ENCODE measurements around the gene UTP14A. TPM values are rescaled to one million over a fixed set of nuclear protein-coding genes. Genes with fewer than 3 reads are reported as not detected.

Gene UTP14A
- total RNA-seq, 1 experiment from 2014 or later = 55.4 TPM

- no peaks in the 10 kb centered on the region for H4K20me1 ChIP-seq (ENCODE audit: insufficient read depth)
- no peaks in the 10 kb centered on the region for H3K4me1 ChIP-seq (replicated peaks; ENCODE audit: insufficient read depth)
- no peak overlapping the region for H3K27ac ChIP-seq
- H3K9me3 ChIP-seq (ENCODE audit: insufficient read depth, low read depth) = no peaks in the 10 kb centered on the region
- H3K36me3 ChIP-seq (ENCODE audit: low read depth) = no peaks in the 10 kb centered on the region
- H3K4me3 ChIP-seq = no peak overlapping the region
- no peak overlapping the region for H2AFZ ChIP-seq
- 0 out of 2 replicates have a peak, but pooled peaks cover 4% of the 10 kb centered on the region for H3F3A ChIP-seq (ENCODE audit: insufficient read depth, low read depth)
- H3K79me2 ChIP-seq (ENCODE audit: low read depth) = no peaks in the 10 kb centered on the region
- no peak overlapping the region for H3K4me2 ChIP-seq
- ChIA-PET POLR2A (ENCODE audit: unreplicated experiment) (interaction anchor here (0.6 kb wide), 1 partner anchor 35 kb away, joined by 4 read pairs; no protein-coding TSS in a partner anchor), CTCF (no interaction called here)
- intact Hi-C loops (cut with micrococcal nuclease; ENCODE audit: unreplicated experiment) = no loop called here
- BruUV-seq (replicated peaks) = no TSS peak
- H3K27me3 ChIP-seq (ENCODE audit: insufficient read depth, low read depth) = peaks cover 4% of the 10 kb centered on the region; the same call in 1 of the 2 replicates
- TF ChIP-seq EZH2 (IDR thresholded peaks at IDR 0.05; ENCODE audit: low read depth) = no peak
- no peak for TF ChIP-seq CTCF (conservative IDR thresholded peaks at IDR 0.05)
- DNase-seq = no peak
- no peaks in the 10 kb centered on the region for H3K9me2 ChIP-seq (ENCODE audit: insufficient read depth)
Measured at GRCh38 chrX:129976441-129976840, 70.5 kb downstream of the UTP14A start.

Other genes with a start within 250 kb of the UTP14A start
- gene XPNPEP2, start 167.2 kb upstream of the UTP14A start, total RNA-seq (2021) = not detected in 2 replicates
- not detected in 2 replicates for gene SASH3, start 126.2 kb upstream of the UTP14A start, total RNA-seq (2021)
- 84.2 and 108 TPM in 2 replicates for gene ZDHHC9, start 62.3 kb upstream of the UTP14A start, total RNA-seq (2021)
- 32.2 TPM in 2 replicates for gene BCORL1, start 76.5 kb downstream of the UTP14A start, total RNA-seq (2021)
- 53.0 and 60.3 TPM in 2 replicates for gene ELF4, start 204.3 kb downstream of the UTP14A start, total RNA-seq (2021)

Measured in PC-9 (cell line).